T-helper 2 cell treated with Interferon-gamma antibody and Interleukin-4, amounts not matched to agents 5 μg/mL and 100 μg/mL, for 36 hours (primary cell): Measurements from ENCODE around the gene CLEC16A.
"Not testable (repeated sequence)": the region's sequence is repeated elsewhere in the genome, so short reads cannot be mapped to it uniquely, and the experiment has no call there.

Experiments used
- DNase-seq: peaks from one replicate; pipeline ENCODE4 v3.0.0; 2021; ENCODE audit warnings: low spot score
- H3K27ac Mint-ChIP-seq: one replicate; pipeline ENCODE4 v1.8.0; 2021; ENCODE audit warnings: mild to moderate bottlenecking, mixed read lengths
- H3K27me3 Mint-ChIP-seq: one replicate; pipeline ENCODE4 v1.8.0; 2021; ENCODE audit warnings: low read depth, mixed read lengths
- H3K36me3 Mint-ChIP-seq: one replicate; pipeline ENCODE4 v1.8.0; 2021; ENCODE audit warnings: low read depth, mixed read lengths
- H3K4me1 Mint-ChIP-seq: one replicate; pipeline ENCODE4 v1.8.0; 2021; ENCODE audit warnings: low read depth, mixed read lengths
- H3K4me3 Mint-ChIP-seq: one replicate; pipeline ENCODE4 v1.8.0; 2022; ENCODE audit warnings: mild to moderate bottlenecking, moderate library complexity, mixed read lengths
- H3K9me3 Mint-ChIP-seq: one replicate; pipeline ENCODE4 v1.8.0; 2021; ENCODE audit warnings: mixed read lengths

Gene CLEC16A

DNA sequence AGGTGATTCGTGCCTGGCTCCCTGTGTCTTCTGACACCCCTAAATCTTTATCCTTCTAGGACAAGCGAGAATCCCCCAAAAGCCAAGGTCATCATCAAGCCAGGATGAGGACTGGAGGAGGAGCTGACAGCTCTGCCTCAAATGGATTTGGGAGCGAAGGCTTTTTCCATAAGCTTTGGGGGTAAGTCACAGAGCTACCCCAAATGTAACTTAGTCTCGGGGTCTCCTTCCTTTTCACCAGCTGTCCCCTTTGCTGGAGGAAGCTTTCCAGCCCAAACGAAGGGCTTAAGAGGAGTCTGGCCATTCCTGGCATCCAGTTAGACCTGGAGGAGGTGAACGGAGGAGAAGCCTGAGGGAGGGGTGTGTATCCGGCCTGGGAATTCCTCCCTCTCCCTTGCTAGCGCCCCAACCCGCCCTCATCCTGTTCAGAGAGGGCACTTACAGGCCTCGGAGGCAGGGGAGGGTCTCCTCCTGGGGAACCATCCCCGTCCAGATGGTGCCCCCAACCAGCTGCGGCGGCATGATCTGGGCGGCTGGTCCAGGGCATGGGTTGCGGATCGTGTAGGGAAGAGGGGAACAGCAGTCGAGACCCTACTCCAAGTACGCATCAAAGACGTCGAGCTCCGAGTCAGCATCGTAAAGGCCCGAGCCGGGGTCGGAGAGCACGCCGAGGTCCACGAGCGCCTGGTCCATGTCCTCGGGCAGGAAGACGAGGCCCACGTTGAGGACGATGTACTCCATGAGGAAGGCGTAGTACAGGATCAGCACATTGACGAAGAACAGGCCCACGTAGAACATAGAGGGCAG is 3.0 kb upstream of the CLEC16A start:
- DNase-seq: no peak
- Mint-ChIP-seq H3K27ac (peak overlapping the region; percentile 68), H3K36me3 (peaks cover 14% of the 10 kb centered on the region), H3K9me3 (no peaks in the 10 kb centered on the region), H3K4me1 (peaks cover 69% of the 10 kb centered on the region), H3K27me3 (no peaks in the 10 kb centered on the region), H3K4me3 (peak overlapping the region; percentile 91)

DNA sequence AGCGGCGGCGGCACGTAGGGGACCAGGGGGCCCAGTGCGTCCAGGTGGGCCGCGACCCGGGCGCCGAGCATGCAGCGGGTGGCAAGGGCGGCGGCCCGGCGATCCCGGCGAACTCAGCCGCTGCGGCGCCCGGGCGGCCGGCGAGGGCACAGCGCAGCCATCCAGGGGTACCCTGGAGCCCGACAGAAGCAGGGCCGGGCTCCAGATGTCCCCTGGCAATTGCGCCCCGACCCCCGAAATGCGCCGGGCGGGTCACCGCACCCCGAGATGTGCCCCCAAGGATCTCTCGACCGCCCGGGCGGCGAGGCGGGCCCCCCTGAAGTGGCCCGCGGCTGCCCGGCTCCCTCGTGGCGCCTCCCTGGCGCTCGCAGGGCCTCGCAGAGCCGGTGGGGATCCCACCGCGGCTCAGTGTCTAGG is 2.4 kb upstream of the CLEC16A start:
- Mint-ChIP-seq H3K4me1 (peaks cover 64% of the 10 kb centered on the region), H3K4me3 (peak overlapping the region; percentile 91), H3K36me3 (peaks cover 12% of the 10 kb centered on the region)
- not testable (repeated sequence) for H3K27ac Mint-ChIP-seq, DNase-seq, H3K9me3 Mint-ChIP-seq, H3K27me3 Mint-ChIP-seq

DNA sequence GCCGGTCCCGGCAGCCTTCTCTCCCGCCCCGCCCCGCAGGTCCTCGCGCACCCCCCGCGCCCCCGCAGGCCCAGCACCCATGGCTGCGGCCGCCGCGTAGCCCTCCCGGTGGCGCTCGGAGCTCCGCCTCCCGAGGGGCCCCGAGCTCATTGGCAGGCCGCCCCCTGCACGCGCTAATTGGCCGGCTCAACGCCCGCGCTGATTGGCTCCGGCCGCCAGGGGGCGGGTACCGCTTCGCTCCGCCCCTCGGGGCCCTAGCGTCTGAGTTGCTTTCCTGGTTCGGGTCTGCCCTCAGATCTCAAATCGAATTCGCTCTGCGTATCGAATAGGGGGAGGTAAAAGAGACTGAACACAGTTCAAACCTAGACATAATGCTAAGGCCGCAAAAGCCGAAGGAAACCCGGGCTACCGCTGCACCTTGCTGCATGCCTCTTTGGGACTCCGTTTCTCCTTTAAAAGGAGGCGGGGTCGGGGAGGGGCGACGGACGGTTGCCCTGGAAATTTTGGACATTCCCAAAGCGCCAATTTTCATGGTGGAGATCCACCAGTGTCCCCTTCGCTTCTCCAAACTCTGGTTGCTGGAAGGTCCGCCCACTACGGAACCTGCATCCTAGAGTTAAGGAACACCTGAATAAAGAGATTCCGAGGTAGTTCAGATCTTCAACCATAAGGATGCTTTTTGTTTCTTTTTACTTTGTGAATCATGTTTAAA is 1.9 kb upstream of the CLEC16A start, which contains the start of gene DEXI:
TSS of gene DEXI (minus strand) at position 117 of the 712 bp plus-strand sequence. CDS start 463 bp downstream, outside the sequence.
- Mint-ChIP-seq H3K27ac (peak within 1 kb of the TSS; percentile 68), H3K9me3 (no peaks in the 10 kb centered on the region), H3K4me3 (peak within 1 kb of the TSS; percentile 91), H3K36me3 (peaks cover 9% of the 10 kb centered on the region), H3K4me1 (peaks cover 63% of the 10 kb centered on the region), H3K27me3 (no peaks in the 10 kb centered on the region)
- DNase-seq: peak; percentile 97

DNA sequence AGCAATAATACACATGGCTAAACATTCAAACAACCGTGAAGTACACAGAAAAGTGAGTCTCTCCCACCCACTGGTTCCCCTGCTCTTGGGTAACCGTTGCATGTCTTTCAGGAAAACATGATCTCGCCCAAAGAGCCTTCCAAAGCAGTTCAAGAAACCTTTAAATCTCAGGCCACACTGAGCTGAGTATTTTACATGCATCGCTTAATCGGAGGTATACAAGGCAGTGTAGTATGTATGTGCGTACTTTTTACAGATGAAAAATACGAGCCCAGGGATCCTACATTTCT is 1.4 kb upstream of the CLEC16A start:
- DNase-seq: no peak
- peak overlapping the region; percentile 69 for H3K4me3 Mint-ChIP-seq
- peaks cover 7% of the 10 kb centered on the region for H3K36me3 Mint-ChIP-seq
- no peak overlapping the region for H3K27ac Mint-ChIP-seq
- H3K4me1 Mint-ChIP-seq: peaks cover 58% of the 10 kb centered on the region
- H3K27me3 Mint-ChIP-seq: no peaks in the 10 kb centered on the region
- no peaks in the 10 kb centered on the region for H3K9me3 Mint-ChIP-seq

DNA sequence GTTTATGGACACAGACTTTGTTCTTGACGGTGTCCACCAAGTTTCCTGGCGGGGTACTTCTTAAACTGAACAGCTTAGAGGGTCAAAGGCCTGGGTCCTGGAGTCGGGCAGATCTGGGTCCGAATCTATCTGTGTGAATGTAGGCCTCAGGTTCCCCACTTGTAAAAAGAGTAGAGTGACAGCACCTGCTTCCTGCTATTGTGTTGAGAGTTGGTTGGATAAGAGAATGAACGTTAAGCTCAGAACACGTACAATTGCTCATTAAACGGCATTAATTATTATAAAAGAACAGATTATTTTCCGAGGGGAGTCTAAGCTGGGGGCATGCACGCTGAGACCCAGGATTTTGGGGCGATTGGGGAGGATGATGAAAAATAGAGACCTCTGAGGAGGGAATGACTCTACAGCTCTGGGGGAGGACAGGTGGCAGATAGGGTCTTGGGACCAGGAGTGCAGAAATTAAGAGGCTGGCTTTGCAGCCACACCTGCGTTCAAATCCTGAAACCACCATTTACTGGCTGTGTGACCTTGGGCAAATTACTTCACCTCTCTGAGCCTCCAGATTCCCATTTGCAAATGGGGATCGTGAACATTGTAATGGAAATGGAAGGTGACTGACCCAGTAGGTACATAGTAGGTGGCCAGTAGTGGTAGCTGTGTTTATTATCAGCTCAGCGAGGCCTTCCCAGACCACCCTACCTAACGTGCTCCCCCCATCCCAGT is 862 bp downstream of the CLEC16A start:
- Mint-ChIP-seq H3K36me3 (no peaks in the 10 kb centered on the region), H3K9me3 (no peaks in the 10 kb centered on the region), H3K4me1 (peaks cover 49% of the 10 kb centered on the region), H3K27me3 (no peaks in the 10 kb centered on the region), H3K27ac (peak overlapping the region; percentile 66), H3K4me3 (peak overlapping the region; percentile 79)
- no peak for DNase-seq

DNA sequence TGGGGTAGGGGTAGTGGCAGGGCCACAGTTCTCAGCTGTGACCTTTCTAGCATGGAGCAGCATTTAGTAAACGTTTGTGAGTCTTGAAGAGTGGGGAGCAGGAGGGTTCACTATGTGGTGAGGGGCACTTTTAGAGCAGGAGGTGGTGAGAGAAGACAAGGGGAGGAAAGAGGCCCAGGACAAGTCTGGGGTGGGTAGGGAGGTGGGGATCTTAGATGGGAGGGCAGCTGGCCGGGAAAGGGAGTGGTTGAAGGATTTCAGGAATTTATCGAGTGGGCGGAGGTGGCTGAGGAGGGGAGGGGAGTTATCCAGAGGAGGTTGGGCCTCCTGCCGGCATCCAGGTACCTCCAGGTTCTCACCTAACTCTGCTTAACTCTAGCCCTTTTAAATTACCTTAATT is 1.9 kb downstream of the CLEC16A start:
- no peak for DNase-seq
- no peaks in the 10 kb centered on the region for H3K27me3 Mint-ChIP-seq
- peak overlapping the region; percentile 19 for H3K27ac Mint-ChIP-seq
- no peaks in the 10 kb centered on the region for H3K9me3 Mint-ChIP-seq
- H3K36me3 Mint-ChIP-seq: no peaks in the 10 kb centered on the region
- peak overlapping the region; percentile 79 for H3K4me3 Mint-ChIP-seq
- H3K4me1 Mint-ChIP-seq: peaks cover 39% of the 10 kb centered on the region

DNA sequence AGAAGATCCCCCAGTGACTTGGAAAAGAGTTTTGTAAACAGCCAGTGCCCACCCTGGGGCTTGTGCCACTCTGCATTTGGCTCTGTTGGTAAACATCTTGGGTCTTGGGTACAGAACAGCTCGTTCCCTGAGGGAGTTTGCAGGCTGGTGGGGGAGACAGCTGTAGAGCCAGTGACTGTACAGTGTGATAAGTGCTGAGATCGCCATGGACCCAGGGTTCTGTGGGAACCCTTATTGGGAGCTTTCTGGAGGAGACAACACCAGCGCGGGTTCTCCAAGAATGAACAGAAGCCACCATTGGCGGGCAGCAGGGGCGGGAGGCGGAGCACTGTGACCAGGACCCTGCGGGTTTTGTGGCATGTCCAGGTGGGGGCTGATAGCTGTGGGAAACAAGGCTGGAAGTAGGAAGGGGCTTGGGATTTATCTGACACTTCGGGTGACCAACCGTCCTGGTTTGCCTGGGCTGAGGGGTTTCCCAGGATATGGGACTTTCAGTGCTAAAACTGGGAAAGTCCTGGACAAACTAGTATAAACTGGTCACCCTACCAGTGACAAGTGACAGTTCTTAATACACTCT is 2.9 kb downstream of the CLEC16A start:
- Mint-ChIP-seq H3K27me3 (no peaks in the 10 kb centered on the region), H3K27ac (no peak overlapping the region)
- DNase-seq: no peak

DNA sequence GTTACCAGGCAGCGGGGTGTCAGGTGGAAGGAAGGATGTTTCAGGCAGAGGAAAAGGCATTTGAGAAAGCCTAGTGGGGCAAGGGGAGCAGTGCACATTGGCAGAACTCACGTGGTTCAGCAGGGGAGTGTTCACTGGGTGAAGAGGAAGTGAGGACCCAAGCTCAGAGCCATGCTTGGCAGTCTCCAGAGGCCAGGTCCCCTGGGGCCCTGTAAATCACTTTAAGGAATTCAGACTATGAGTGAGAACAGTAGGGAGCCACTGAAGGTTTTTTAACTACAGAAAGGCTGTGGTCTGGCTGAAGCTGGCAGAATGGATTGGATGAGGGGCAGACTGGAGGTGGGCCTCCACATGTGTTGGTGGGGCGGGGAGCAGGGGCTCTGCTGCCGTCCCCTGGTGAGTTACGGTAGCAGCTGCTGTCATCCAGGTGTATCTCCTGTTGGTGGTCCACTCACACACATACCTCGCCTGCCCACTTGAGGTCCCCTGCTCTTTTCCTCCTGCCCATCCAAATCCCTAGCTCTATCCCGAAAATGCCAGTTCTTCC is 5.1 kb downstream of the CLEC16A start:
- Mint-ChIP-seq H3K4me3 (peak overlapping the region; percentile 5), H3K4me1 (peaks cover 36% of the 10 kb centered on the region), H3K9me3 (no peaks in the 10 kb centered on the region), H3K27ac (peak overlapping the region; percentile 43), H3K27me3 (no peaks in the 10 kb centered on the region), H3K36me3 (no peaks in the 10 kb centered on the region)
- no peak for DNase-seq

More for the DNA sequence above, 2.9 kb downstream of the CLEC16A start:
- peaks cover 37% of the 10 kb centered on the region for H3K4me1 Mint-ChIP-seq
- H3K4me3 Mint-ChIP-seq: no peak overlapping the region
- no peaks in the 10 kb centered on the region for H3K36me3 Mint-ChIP-seq
- H3K9me3 Mint-ChIP-seq: no peaks in the 10 kb centered on the region

DNA sequence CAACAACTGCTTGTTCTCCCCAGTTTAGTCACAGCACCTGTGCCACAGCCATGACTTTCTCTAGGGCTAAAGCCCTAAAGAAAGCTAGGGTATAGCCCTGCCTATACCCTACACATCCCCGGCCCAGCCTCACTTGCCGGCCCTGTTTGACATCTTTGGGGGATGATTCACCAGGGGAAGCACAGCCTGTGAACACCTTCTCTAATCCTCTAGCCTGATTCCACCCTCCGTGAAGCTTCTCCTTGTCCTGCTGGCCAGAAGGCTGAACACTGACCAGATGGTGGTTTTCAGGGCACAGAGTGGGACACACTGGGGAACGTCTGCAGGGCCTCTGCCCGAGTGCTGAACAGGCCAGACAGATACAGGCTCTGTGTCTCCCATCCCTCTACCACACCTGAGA is 6.0 kb downstream of the CLEC16A start:
- Mint-ChIP-seq H3K27me3 (no peaks in the 10 kb centered on the region), H3K4me3 (no peak overlapping the region), H3K27ac (no peak overlapping the region), H3K36me3 (no peaks in the 10 kb centered on the region), H3K4me1 (peaks cover 43% of the 10 kb centered on the region), H3K9me3 (no peaks in the 10 kb centered on the region)
- no peak for DNase-seq

DNA sequence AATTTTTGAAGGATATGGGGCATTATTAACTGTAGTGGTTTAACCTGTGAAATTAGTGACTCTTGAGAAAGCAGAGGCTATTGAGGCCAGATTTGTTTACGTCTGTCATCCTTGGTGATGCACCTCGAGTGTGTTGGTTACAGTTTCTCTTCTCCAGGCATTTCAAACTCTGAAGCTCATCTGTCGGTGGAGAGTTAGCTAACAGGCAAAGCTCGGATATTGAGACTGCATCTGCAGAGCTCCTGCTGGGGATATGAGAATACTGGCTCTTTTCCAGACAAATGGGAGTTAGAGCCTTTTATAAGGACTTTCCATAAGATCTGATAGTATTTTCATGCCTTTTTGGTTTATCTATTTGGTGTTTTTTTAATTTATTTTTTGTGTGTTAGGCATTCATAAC is 6.7 kb downstream of the CLEC16A start:
- Mint-ChIP-seq H3K9me3 (no peaks in the 10 kb centered on the region), H3K36me3 (no peaks in the 10 kb centered on the region), H3K27me3 (no peaks in the 10 kb centered on the region), H3K4me1 (peaks cover 42% of the 10 kb centered on the region), H3K4me3 (no peak overlapping the region), H3K27ac (no peak overlapping the region)
- no peak for DNase-seq

DNA sequence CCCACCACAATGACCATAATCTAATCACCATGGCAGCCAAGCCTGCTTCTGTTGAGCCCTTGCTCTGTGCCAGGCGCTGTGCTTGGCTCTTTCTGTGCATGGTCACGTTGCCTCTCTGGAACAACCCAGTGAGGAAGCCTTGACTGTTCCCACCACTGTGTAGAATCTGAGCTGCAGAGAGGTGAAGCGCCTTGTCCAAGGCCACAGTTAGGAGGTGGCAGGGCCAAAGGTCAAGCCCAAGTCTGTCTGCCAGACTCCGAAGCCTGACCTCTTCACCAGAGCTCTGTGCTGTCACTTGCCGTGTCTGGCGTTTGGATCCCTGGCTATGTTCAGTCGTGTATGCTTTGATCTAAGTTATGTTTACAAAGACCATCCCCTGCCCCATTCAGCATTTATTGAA is 10.5 kb downstream of the CLEC16A start:
- H3K4me3 Mint-ChIP-seq: peak overlapping the region; percentile 3
- H3K36me3 Mint-ChIP-seq: peaks cover 10% of the 10 kb centered on the region
- H3K4me1 Mint-ChIP-seq: peaks cover 43% of the 10 kb centered on the region
- DNase-seq: no peak
- no peaks in the 10 kb centered on the region for H3K27me3 Mint-ChIP-seq
- no peaks in the 10 kb centered on the region for H3K9me3 Mint-ChIP-seq
- H3K27ac Mint-ChIP-seq: peak overlapping the region; percentile 9

DNA sequence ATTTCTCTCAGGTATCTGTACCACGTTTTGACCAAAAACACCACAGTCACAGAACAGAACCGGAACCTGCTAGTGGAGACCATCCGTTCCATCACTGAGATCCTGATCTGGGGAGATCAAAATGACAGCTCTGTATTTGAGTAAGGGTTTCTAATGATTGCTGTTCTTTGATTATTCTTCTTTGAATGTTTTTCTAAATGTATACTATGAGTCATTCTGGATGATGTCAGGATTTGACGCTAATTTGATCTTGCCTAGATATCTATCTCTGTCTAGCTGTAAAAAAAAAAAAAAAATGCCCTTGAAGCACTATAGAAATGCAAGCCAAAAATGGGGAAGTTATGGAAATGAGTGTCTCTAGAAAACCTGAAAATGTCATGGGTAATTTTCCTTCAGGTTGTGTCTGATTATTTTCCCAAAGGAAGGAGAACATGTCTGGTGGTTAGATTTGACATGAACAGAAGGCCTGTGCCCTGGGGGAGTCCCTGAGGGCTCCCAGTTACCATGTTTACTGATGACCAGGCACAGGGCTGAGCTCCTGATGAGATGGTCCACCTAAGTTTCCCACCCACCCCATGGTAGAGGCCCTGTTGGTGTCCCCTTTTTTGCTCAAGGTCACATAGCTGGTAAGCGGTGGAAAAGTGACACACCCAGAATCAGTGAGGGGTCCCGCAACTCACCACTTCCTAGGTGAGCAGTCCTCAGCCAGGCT is 13.6 kb downstream of the CLEC16A start:
- Mint-ChIP-seq H3K9me3 (no peaks in the 10 kb centered on the region), H3K36me3 (peaks cover 21% of the 10 kb centered on the region), H3K27ac (peak overlapping the region; percentile 82), H3K27me3 (no peaks in the 10 kb centered on the region), H3K4me1 (peaks cover 63% of the 10 kb centered on the region), H3K4me3 (peak overlapping the region; percentile 44)
- DNase-seq: peak; percentile 65

DNA sequence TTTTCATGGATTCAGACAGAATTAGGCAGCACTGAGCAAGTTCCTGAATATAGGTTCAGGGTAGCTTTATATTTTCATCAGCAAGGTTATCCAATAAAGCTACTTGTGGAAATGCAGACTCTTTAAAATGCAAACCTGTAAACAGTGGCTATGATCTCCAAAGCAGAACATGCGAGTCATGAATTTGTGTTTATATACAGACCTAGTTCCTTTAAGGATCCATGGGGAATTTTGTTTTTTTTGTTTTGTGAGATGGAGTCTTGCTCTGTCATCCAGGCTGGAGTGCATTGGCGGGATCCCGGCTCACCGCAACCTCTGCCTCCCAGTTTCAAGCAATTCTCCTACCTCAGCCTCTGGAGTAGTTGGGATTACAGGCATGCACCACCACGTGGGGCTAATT is 14.8 kb downstream of the CLEC16A start:
- Mint-ChIP-seq H3K9me3 (no peaks in the 10 kb centered on the region), H3K27ac (no peak overlapping the region), H3K4me1 (peaks cover 70% of the 10 kb centered on the region), H3K4me3 (no peak overlapping the region), H3K27me3 (no peaks in the 10 kb centered on the region), H3K36me3 (peaks cover 33% of the 10 kb centered on the region)
- DNase-seq: no peak
